GM18868 (cell line): ENCODE results near the gene CEACAM16.
"Not testable (repeated sequence)": the region's sequence is repeated elsewhere in the genome, so short reads cannot be mapped to it uniquely, and the experiment has no call there.

Source experiments
- ATAC-seq: cut with Tn5 transposase; IDR thresholded peaks from one replicate; pipeline ENCODE4 v1.9.1; 2021; ENCODE audit warnings: mild to moderate bottlenecking, moderate library complexity; ENCODE audit not compliant: unreplicated experiment

CEACAM16 gene, protein sequence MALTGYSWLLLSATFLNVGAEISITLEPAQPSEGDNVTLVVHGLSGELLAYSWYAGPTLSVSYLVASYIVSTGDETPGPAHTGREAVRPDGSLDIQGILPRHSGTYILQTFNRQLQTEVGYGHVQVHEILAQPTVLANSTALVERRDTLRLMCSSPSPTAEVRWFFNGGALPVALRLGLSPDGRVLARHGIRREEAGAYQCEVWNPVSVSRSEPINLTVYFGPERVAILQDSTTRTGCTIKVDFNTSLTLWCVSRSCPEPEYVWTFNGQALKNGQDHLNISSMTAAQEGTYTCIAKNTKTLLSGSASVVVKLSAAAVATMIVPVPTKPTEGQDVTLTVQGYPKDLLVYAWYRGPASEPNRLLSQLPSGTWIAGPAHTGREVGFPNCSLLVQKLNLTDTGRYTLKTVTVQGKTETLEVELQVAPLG

DNA sequence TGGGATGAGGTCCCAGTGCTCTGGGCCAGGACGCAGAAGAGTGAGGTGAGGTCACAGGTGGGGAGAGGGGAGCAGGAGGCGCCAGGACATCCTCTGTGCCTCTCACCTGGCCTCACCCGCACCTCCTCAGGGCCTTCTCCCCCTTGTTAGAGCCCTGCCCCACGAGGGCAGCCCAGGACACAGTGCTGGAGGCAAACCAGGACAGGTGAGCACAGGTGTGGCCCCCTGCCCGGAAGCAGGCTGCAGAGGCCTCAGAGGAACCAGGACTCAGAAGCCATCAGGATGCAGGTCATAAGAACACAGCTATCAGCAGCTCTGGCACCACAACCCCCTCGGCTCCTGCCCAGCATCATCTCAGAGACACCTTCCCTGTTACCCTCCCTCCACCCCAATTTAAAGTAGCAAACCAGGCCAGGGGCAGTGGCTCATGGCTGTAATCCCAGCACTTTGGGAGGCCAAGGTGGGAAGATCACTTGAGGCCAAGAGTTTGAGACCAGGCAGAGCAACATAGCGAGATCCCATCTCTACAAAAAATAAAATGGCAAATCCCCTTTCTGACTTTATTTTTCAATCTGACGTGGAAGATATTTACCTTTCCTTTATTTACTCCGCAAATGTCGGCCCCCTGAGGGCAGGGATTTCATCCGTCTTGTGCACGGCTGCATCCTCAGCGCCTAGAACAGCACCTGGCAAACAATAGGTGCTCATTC is at the start of gene CEACAM16:
Gene CEACAM16 (plus strand): TSS at position 660 of the 710 bp plus-strand sequence. CDS start 2,306 bp downstream, outside the sequence.
- no peak for ATAC-seq

DNA sequence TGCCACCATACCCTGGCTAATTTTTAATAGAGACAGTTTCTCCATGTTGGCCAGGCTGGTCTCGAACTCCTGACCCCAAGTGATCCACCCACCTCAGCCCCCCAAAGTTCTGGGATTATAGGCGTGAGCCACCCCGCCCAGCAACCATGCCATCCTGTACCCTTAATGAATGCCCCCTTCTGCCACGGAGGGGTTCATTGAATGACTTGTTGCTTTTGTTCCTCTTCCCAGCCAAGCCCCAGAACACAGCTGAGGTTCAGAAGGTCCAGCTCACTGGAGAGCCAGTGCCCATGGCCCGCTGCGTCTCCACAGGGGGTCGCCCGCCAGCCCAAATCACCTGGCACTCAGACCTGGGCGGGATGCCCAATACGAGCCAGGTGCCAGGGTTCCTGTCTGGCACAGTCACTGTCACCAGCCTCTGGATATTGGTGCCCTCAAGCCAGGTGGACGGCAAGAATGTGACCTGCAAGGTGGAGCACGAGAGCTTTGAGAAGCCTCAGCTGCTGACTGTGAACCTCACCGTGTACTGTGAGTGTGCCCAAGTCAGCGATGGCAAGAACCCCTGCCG is 49.3 kb upstream of the CEACAM16 start:
- ATAC-seq: no peak

DNA sequence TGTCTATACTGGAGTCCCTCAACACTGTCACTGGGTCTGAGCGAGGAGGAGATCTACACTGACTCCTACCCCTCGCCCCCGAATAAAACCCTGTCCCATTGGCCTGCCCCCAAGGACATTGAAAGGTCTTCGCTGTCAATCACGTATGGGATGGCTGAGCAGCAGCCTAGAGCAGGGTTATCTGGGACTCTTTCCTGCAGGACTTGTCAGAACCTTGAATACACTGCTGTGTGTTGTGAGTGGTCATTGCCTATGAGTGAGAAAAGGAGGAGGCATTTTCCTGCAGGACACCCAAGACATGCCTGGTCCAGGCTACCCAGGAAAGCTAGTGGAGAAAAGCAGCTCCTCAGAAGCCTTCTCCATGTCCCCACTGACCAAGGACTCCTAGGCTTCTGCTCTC is 45.6 kb upstream of the CEACAM16 start:
- no peak for ATAC-seq

DNA sequence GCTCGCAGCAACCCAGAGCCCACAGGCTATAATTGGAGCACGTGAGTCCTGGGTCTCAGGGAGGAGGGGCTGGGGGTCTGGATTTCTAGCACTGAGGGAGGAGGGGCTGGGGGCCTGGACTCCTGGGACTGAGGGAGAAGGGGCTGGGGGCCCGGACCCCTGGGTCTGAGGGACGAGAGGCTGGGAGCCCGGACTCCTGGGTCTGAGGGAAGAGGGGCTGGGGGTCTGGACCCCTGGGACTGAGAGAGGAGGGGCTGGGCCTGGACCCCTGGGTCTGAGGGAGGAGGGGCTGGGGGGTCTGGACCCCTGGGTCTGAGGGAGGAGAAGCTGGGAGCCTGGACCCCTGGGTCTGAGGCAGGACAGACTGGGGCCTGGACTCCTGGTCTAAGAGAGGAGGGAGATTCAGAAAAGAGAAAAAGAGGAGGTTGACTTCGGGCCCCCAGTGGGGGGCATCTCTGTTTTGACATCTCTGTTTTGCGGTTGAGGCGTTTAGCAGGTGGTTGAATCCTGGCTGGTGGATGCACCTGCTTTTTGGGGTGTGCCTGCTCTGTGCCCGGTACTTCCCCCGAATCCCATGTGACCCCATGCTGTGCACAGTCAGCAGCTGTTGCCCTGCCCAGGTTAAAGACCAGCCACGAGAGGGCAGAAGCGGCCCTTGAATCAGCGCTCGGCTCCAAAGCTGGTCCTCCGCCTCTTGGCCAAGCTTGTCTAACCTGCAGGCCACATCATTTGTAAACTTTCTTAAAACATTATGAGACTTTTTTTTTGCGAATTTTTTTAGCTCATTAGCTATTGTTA is 44.8 kb upstream of the CEACAM16 start:
- peak; percentile 89 for ATAC-seq

DNA sequence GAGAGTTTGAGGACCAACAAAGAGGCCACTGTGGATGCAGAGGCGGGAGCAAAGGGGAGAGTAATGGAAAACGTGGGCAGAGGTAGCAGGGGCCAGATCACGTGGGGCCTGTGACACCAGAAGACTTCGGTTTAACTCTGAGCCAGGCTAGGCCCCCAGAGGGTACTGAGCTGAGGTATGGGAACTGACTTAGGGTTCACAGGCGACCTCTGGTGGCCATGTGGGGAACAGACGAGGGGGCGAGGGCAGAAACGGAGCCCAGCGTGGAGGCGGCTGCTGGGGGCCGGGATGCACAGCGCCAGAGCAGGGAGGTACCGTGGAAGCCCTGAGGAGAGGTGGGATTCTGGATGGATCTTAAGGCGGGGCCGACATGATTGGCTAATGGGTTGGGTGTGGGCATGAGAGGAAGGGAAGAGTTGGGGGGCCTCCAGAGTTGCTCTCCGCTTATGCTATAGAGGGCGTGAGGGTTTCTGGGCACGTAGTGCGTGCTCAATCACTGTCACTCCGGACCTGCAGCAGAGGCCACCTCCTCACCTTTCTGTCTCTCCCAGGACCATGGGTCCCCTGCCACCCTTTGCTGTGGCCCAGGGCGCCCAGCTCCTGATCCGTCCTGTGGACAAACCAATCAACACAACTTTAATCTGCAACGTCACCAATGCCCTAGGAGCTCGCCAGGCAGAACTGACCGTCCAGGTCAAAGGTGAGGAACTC is 41.6 kb upstream of the CEACAM16 start:
- ATAC-seq: no peak

DNA sequence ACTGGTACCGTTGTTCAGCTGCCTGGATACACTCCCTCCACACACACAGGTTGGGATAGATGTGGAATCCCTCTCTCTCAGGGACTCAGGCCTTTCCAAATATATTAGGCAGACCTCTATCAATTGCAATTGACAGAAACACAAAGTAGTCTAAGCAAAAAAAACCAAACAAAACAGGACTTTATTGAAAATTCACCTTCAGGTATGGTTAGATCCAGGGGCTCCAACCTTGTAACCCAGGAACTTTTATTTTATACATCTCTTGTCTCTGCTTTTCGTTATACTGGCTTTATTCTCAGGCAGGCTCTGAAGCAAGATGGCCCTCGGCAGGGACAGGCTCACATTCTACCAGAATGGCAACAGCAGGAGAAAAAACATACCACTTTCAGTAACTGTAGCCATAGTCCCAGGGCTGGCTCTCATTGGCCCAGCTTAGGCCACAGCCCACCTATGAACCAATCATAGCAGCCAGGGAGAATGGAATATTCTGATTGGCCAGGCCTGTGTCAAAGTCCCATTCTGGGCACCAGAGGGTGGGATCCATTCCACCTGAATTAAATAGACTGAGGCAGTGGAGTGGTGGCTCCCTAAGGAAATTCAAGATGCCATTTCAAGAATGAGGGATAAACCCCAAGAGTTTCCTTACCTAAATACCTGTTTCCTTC is 40.8 kb upstream of the CEACAM16 start:
- ATAC-seq: no peak

DNA sequence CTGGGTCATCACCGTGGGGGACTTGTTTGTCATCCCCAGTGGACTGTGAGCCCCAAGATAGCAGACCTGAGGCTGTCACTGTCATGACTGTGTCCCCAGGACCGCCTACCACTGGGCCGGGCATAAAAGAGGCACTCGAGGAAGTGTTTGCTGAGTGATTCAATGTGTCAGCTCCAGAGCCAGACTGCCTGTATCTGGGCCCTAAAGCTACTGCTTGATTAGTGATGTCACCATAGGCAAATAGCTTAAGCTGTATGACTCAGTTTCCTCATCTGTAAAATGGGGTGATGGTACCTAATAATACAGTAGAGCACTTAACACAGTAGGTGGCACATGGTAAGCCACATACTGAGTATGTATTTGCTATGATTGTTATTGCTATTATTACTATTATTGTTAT is 38.9 kb upstream of the CEACAM16 start:
- no peak for ATAC-seq

DNA sequence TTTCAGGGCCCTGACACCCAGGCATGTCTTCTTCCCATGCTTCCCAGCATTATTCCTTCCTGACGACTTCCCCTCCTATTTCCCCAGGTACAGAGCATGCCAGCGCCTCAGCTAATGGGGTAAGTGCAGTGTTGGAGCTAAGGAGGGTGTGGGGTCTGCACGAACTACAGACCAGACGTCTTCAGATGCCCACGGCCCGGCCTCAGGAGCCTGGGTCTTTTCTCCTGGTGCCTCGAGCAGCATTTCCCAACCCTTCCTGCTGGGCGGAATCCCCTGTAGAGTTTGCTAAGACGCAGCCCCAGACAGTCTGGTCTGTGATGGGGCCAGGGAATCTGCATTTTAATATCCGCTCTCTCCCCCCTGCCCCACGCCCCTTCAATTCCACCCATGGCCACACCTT is 37.7 kb upstream of the CEACAM16 start:
- no peak for ATAC-seq

DNA sequence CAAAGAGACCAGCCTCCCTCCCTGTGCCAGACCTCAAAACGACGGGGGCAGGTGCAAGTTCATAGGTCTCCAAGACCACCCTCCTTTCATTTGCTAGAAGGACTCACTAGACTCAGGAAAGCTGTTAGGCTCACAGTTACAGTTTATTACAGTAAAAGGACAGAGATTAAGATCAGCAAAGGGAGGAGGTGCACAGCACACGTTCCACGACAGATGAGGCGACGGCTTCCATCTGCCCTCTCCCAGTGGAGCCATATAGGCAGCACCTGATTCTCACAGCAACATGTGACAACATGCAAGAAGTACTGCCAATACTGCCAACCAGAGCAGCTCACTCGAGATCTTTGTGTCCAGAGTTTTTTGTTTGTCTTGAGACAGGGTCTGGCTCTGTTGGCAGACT is 37.0 kb upstream of the CEACAM16 start:
- no peak for ATAC-seq

DNA sequence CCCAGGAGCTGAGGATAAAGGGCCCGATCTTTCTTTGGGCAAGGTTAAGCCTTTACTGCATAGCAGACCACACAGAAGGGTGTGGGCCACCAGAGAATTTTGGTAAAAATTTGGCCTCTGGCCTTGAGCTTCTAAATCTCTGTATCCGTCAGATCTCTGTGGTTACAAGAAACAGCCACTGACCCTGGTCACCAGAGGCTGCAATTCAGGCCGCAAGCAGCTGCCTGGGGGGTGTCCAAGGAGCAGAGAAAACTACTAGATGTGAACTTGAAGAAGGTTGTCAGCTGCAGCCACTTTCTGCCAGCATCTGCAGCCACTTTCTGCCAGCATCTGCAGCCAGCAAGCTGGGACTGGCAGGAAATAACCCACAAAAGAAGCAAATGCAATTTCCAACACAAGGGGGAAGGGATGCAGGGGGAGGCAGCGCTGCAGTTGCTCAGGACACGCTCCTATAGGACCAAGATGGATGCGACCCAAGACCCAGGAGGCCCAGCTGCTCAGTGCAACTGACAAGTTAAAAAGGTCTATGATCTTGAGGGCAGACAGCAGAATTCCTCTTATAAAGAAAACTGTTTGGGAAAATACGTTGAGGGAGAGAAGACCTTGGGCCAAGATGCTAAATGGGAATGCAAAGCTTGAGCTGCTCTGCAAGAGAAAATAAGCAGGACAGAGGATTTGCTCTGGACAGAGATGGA is 36.1 kb upstream of the CEACAM16 start:
- no peak for ATAC-seq

DNA sequence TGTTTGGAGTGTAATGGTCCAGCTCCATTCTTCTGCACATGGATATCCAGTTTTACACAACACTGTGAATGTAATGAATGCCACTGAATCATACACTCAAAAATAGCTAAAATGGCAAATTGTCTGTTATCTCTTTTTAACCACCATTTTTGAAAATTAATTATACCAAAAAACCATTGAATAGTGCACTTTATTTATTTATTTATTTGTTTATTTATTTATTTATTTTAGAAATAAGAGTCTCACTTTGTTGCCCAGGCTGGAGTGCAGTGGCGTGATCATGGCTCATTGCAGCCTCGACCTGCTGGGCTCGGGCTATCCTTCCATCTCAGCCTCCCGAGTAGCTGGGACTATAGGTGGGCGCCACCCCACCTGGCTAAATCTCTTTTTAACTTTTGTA is 35.0 kb upstream of the CEACAM16 start:
- no peak for ATAC-seq

DNA sequence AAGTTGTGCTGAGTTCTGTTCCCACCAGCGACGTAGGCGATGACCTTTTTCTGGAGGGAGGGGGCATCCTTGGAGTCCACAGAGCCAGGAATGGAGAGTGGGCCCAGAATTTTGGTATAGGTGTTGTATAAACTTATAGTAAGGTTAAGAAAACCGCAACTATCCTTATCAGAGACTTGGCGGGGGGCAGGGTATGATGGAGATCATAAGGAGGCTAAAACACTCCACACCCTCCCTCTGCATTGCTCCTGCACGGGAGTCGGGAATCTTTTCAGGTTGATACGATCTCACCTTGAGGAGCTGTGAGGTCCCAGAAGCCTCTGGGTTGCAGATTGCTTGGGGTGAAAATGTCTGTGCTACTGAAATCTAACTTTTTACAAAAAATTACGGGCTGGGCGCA is 34.0 kb upstream of the CEACAM16 start:
- ATAC-seq: no peak

DNA sequence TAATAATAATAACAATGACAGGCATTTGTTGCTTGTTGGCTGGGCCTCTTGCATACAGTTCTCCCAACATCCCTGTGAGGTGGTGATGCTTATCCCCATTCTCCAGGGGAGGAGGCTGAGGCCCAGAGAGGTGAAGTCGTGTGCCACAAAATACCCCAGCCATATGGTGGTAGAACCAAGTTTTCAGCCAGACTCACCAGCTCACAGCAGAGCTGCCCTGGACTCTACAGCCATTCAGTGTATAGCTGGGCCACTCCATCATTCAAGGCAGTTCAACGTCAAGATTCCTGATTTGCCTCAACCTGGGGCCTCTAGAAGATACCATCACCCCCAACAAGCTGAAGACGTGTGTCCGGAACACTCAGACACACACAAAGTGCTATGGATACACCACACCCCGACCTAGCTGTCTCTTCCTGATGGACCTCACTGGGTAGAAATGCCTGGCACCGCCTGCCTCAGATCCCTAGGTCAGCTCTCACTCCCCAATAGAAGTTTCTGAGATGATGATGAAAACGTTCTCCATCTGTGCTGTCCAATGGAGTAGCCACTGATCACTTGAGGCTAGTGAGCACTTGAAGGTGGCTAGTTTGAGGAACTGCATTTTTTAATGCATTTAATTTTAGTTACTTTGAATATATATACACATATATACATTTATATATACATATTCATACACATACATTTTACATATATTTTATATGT is 31.9 kb upstream of the CEACAM16 start:
- ATAC-seq: no peak

DNA sequence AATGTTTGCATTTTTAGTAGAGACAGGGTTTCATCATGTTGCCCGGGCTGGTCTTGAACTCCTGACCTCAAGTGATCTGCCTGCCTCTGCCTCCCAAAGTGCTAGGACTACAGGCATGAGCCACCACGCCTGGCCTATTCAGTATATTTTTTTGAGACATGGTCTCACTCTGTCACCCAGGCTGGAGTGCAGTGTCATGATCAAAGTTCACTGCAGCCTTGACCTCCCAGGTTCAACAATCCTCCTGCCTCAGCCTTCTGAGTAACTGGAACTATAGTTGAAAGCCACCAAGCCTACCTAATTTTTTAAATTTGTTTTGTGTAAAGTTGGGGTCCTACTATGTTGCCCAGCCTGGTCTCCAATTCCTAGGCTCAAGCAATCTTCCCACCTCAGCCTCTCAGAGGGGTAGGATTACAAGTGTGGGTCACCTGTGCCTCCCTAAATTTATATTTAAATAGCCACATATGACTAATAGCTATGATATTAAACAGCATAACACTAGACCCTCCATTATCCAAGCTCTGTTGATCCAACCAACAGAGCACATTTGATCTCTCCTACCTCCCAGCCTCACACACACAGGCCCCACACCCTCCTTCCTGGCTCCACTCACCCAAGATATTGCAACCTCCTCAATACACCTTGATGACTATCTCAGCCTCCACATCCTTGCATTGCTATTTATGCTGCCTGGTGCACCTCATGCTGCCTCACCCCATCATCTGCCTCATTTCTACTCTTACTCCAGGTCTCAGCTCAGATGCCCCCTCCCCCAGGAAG is 29.8 kb upstream of the CEACAM16 start:
- ATAC-seq: no peak

DNA sequence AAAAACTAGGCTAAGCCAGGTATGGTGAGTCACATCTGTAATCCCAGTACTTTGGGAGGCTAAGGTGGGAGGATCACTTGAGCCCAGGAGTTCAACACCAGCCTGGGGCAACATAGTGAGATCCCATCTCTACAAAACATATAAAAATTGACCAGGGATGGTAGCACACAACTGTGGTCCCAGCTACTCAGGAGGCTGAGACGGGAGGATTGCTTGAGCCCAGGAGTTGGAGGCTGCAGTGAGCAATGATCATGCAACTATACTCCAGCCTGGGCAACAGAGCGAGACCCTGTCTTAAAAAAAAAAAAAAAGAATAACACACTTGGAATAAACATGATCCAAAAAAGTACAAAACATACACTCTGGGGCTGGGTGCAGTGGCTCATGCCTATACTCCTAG is 28.9 kb upstream of the CEACAM16 start:
- not testable (repeated sequence) for ATAC-seq

DNA sequence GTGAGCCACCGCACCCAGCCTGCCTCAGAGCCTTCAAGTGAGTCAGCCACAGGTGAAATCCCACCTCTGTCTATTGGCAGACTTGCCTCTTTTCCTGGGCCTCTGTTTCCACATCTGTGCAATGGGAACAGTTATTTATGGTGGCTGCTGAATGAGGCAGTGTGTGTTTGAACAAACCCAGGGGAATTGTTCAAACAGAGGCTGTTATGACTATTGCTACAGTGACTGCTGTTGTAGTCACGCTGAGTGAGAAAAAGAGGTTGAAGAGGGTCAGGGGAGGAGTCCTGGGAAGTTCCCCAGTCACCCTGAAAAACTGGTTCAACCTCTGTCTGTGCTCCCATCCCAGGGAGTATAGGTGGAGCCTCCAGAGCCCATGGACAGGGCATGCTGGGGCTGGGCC is 27.6 kb upstream of the CEACAM16 start, which contains the start of gene CEACAM19:
Gene CEACAM19 (plus strand): TSS at position 83 of the 400 bp plus-strand sequence. CDS start 450 bp downstream, outside the sequence.
- peak; percentile 43 for ATAC-seq

DNA sequence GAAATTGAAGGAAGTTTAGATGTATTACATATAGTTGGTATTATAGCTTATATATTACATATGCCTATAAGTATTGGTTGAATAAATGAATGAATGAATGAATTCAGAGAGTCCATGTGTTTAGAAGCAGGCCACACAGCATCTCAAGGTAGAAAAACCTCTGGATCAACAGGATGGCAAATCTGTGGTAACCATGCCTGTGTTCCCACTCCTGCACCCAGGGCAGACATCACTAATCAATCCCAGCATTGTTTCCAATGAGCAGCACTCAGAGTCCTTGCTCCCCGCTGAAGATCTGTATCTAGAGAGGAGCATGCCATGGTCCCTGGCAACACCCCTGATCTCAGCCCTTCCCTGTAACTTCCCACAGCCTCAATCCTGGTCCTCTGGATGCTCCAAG is 26.7 kb upstream of the CEACAM16 start:
- no peak for ATAC-seq

DNA sequence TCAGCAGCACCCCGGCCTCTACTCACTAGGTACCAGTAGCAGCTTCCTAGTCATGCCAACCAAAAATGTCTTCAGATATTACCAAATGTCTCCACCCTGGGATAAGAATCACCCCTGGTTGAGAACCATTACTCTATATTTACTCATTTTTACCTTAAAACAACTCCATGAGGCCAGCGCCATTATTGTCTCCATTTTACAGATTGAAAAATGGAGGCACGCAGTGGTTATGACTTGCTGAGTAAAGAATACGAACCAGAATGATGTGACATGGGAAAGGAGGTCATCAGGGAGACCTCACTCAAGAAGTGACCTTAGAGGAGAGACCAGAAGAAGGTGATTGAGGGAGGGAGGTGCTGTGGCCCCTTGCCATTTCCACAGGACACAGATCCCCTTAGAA is 25.4 kb upstream of the CEACAM16 start:
- no peak for ATAC-seq
